HG02943 (cell line): ENCODE measurements around the gene PRKAR1B.
"Not testable (repeated sequence)": the region's sequence is repeated elsewhere in the genome, so short reads cannot be mapped to it uniquely, and the experiment has no call there.

Experiments
- ATAC-seq: cut with Tn5 transposase; IDR thresholded peaks from one replicate; pipeline ENCODE4 v1.9.1; 2021; ENCODE audit warnings: mild to moderate bottlenecking, low read depth, moderate library complexity; ENCODE audit not compliant: unreplicated experiment

The PRKAR1B gene

GRCh38 chr7:757741-758163, 30.7 kb upstream of the PRKAR1B start:
- no peak for ATAC-seq

- ATAC-seq = no peak
These were observed 30.0 kb upstream of the PRKAR1B start for GRCh38 chr7:756928-757560.

GRCh38 chr7:756231-756927, 29.3 kb upstream of the PRKAR1B start:
- no peak for ATAC-seq

GRCh38 chr7:755413-755805, 28.3 kb upstream of the PRKAR1B start:
- ATAC-seq = no peak

- ATAC-seq = no peak
These were observed 27.7 kb upstream of the PRKAR1B start for GRCh38 chr7:754531-755412.

- ATAC-seq = no peak
These were observed 26.1 kb upstream of the PRKAR1B start for GRCh38 chr7:753190-753589.

GRCh38 chr7:752256-752655, 25.2 kb upstream of the PRKAR1B start:
- ATAC-seq = not testable (repeated sequence)

- no peak for ATAC-seq
These were observed 24.7 kb upstream of the PRKAR1B start for GRCh38 chr7:751826-752225.

GRCh38 chr7:750111-750905, 23.2 kb upstream of the PRKAR1B start:
- no peak for ATAC-seq

GRCh38 chr7:749140-749551, 22.1 kb upstream of the PRKAR1B start:
- no peak for ATAC-seq

- no peak for ATAC-seq
These were observed 21.4 kb upstream of the PRKAR1B start for GRCh38 chr7:748446-748845.

GRCh38 chr7:747186-747585, 20.1 kb upstream of the PRKAR1B start:
- ATAC-seq = no peak

- ATAC-seq = no peak
These were observed 19.3 kb upstream of the PRKAR1B start for GRCh38 chr7:746155-747061.

GRCh38 chr7:745431-746154, 18.5 kb upstream of the PRKAR1B start:
- no peak for ATAC-seq

GRCh38 chr7:744854-745430, 17.9 kb upstream of the PRKAR1B start:
- no peak for ATAC-seq

GRCh38 chr7:744128-744520, 17.0 kb upstream of the PRKAR1B start:
- ATAC-seq = not testable (repeated sequence)

- ATAC-seq = not testable (repeated sequence)
These were observed 16.5 kb upstream of the PRKAR1B start for GRCh38 chr7:743341-744127.

- no peak for ATAC-seq
These were observed 15.7 kb upstream of the PRKAR1B start for GRCh38 chr7:742791-743190.
